SK-N-SH treated with all-trans-retinoic acid at 6 μM for 48 hours (cell line): ENCODE data around the gene AGAP1.

Experiments used
- ATAC-seq: fragments of 200-7000 bp; cut with Tn5 transposase; 3 replicates; pipeline ENCODE4 v1.9.1; 2020; ENCODE audit warnings: mild to moderate bottlenecking, moderate library complexity
- ARNTL ChIP-seq: fragments of 450-650 bp; formaldehyde crosslinking; IDR thresholded peaks from 2 replicates; pipeline ENCODE4 v1.5.0; 2020; ENCODE audit warnings: low read depth, mild to moderate bottlenecking, moderate library complexity, borderline replicate concordance
- BACH2 ChIP-seq: fragments of 250-450 bp; sonication (Bioruptor Pico); IDR thresholded peaks from 2 replicates; pipeline ENCODE4 v1.9.0; 2021; ENCODE audit warnings: mild to moderate bottlenecking, borderline replicate concordance
- CREB5 ChIP-seq: fragments of 250-450 bp; sonication (Bioruptor Pico); IDR thresholded peaks from 2 replicates; pipeline ENCODE4 v1.5.1; 2020; ENCODE audit warnings: low read depth, mild to moderate bottlenecking, moderate library complexity
- CSDC2 ChIP-seq: fragments of 250-450 bp; sonication (Bioruptor Pico); IDR thresholded peaks from 2 replicates; pipeline ENCODE4 v1.5.0; 2020; ENCODE audit warnings: mild to moderate bottlenecking, moderate library complexity
- CSRNP3 ChIP-seq: fragments of 250-450 bp; sonication (Bioruptor Pico); IDR thresholded peaks from 2 replicates; pipeline ENCODE4 v1.5.1; 2021; ENCODE audit warnings: mild to moderate bottlenecking, moderate library complexity
- ESRRG ChIP-seq: fragments of 250-450 bp; sonication (Bioruptor Pico); IDR thresholded peaks from 2 replicates; pipeline ENCODE4 v1.6.1; 2021; ENCODE audit warnings: mild to moderate bottlenecking
- GLIS3 ChIP-seq: fragments of 250-450 bp; sonication (Bioruptor Pico); IDR thresholded peaks from 2 replicates; pipeline ENCODE4 v1.5.0; 2020; ENCODE audit warnings: mild to moderate bottlenecking, moderate library complexity
- ISL1 ChIP-seq: fragments of 250-450 bp; sonication (Bioruptor Pico); IDR thresholded peaks from 2 replicates; pipeline ENCODE4 v2.1.2; 2022; ENCODE audit warnings: mild to moderate bottlenecking, moderate library complexity
- PATZ1 ChIP-seq: fragments of 250-450 bp; sonication (Bioruptor Pico); IDR thresholded peaks from 2 replicates; pipeline ENCODE4 v1.8.0; 2020; ENCODE audit warnings: mild to moderate bottlenecking, moderate library complexity, borderline replicate concordance
- POU6F1 ChIP-seq: fragments of 250-450 bp; sonication (Bioruptor Pico); IDR thresholded peaks from 2 replicates; pipeline ENCODE4 v1.8.0; 2021; ENCODE audit warnings: low read depth, mild to moderate bottlenecking, moderate library complexity, borderline replicate concordance
- RARB ChIP-seq: fragments of 250-450 bp; sonication (Bioruptor Pico); IDR thresholded peaks from 2 replicates; pipeline ENCODE4 v1.8.0; 2021; ENCODE audit warnings: mild to moderate bottlenecking, moderate library complexity
- SNAI2 ChIP-seq: fragments of 250-450 bp; sonication (Bioruptor Pico); IDR thresholded peaks from 2 replicates; pipeline ENCODE4 v1.5.0; 2020; ENCODE audit warnings: mild to moderate bottlenecking, moderate library complexity
- TOX ChIP-seq: fragments of 250-450 bp; sonication (Bioruptor Pico); IDR thresholded peaks from 2 replicates; pipeline ENCODE4 v1.8.0; 2021; ENCODE audit warnings: mild to moderate bottlenecking, moderate library complexity, borderline replicate concordance
- TSHZ2 ChIP-seq: fragments of 250-450 bp; sonication (Bioruptor Pico); IDR thresholded peaks from 2 replicates; pipeline ENCODE4 v1.5.0; 2020; ENCODE audit warnings: mild to moderate bottlenecking, moderate library complexity
- ZC3H10 ChIP-seq: fragments of 250-450 bp; sonication (Bioruptor Pico); IDR thresholded peaks from 2 replicates; pipeline ENCODE4 v1.5.1; 2021; ENCODE audit warnings: mild to moderate bottlenecking, moderate library complexity
- ZFP3 ChIP-seq: fragments of 250-450 bp; sonication (Bioruptor Pico); IDR thresholded peaks from 2 replicates; pipeline ENCODE4 v1.5.0; 2020; ENCODE audit warnings: mild to moderate bottlenecking, moderate library complexity
- ZFP30 ChIP-seq: fragments of 450-650 bp; formaldehyde crosslinking; IDR thresholded peaks from 2 replicates; pipeline ENCODE4 v1.5.0; 2022; ENCODE audit warnings: mild to moderate bottlenecking, moderate library complexity
- ZNF565 ChIP-seq: fragments of 450-650 bp; formaldehyde crosslinking; conservative IDR thresholded peaks from 2 replicates; pipeline ENCODE4 v1.5.0; 2020; ENCODE audit warnings: low read depth, mild to moderate bottlenecking, moderate library complexity
- ZNF70 ChIP-seq: fragments of 450-650 bp; formaldehyde crosslinking; IDR thresholded peaks from 2 replicates; pipeline ENCODE4 v1.5.0; 2020; ENCODE audit warnings: mild to moderate bottlenecking, moderate library complexity
- ZNF8 ChIP-seq: fragments of 450-650 bp; formaldehyde crosslinking; IDR thresholded peaks from 2 replicates; pipeline ENCODE4 v1.5.0; 2020; ENCODE audit warnings: mild to moderate bottlenecking, moderate library complexity

AGAP1 gene

GRCh38 chr2:235806986-235807750 lies 313.3 kb downstream of the AGAP1 start:
- ATAC-seq: no peak
- TF ChIP-seq GLIS3: no peak
- no peak for TF ChIP-seq ISL1
- TF ChIP-seq RARB (CRISPR knock-in tag): no peak
- TF ChIP-seq ZNF8: no peak
- no peak for TF ChIP-seq CREB5 (CRISPR knock-in tag)
- TF ChIP-seq ZNF70: no peak
- no peak for TF ChIP-seq SNAI2 (CRISPR knock-in tag)
- TF ChIP-seq, all 23 proteins: peak for 0

- TF ChIP-seq CSRNP3 (CRISPR knock-in tag): no peak
- TF ChIP-seq RARB (CRISPR knock-in tag): no peak
- TF ChIP-seq BACH2 (CRISPR knock-in tag): no peak
- no peak for TF ChIP-seq ZC3H10 (CRISPR knock-in tag)
- TF ChIP-seq CSDC2 (CRISPR knock-in tag): no peak
- no peak for TF ChIP-seq PATZ1 (CRISPR knock-in tag)
- no peak for TF ChIP-seq ISL1
- no peak for TF ChIP-seq ZFP30
- no peak for TF ChIP-seq POU6F1 (CRISPR knock-in tag)
- TF ChIP-seq ZNF8: no peak
- no peak for ATAC-seq
Measured at GRCh38 chr2:235808366-235808765, 314.5 kb downstream of the AGAP1 start.

GRCh38 chr2:235810252-235810651 lies 316.4 kb downstream of the AGAP1 start:
- no peak for ATAC-seq
- TF ChIP-seq TOX (CRISPR knock-in tag): no peak
- no peak for TF ChIP-seq CSDC2 (CRISPR knock-in tag)
- TF ChIP-seq ARNTL: no peak
- no peak for TF ChIP-seq ZC3H10 (CRISPR knock-in tag)
- TF ChIP-seq TSHZ2 (CRISPR knock-in tag): no peak
- TF ChIP-seq ESRRG (CRISPR knock-in tag): no peak
- no peak for TF ChIP-seq ZFP3 (CRISPR knock-in tag)
- no peak for TF ChIP-seq CREB5 (CRISPR knock-in tag)
- TF ChIP-seq ZNF8: no peak
- TF ChIP-seq ZNF565 (CRISPR knock-in tag): no peak
- TF ChIP-seq CSRNP3 (CRISPR knock-in tag): no peak
- no peak for TF ChIP-seq PATZ1 (CRISPR knock-in tag)
- no peak for TF ChIP-seq ISL1
- TF ChIP-seq ZNF70: no peak
- TF ChIP-seq POU6F1 (CRISPR knock-in tag): no peak
- TF ChIP-seq GLIS3: no peak
- no peak for TF ChIP-seq RARB (CRISPR knock-in tag)
